OCI-LY7 (cell line): ENCODE results near the gene BBS9. TPM values are rescaled to one million over a fixed set of nuclear protein-coding genes. Genes with fewer than 3 reads are reported as not detected.

ENCODE experiments used
- BruUV-seq: library from RNA; stranded (reverse); fragments of 400-500 nt; replicated peaks from 2 replicates; lab custom pipeline; 2021; lab: Mats Ljungman, UMichigan
- CTCF ChIA-PET: fragments of 300-600 bp; sonication (Branson Sonifier 250); formaldehyde crosslinking; loops from one replicate; lab custom pipeline; 2022; ENCODE audit warnings: antibody characterized with exemption; ENCODE audit not compliant: unreplicated experiment; lab: Charles Lee
- POLR2A ChIA-PET: fragments of 300-600 bp; sonication (Branson Sonifier 250); formaldehyde crosslinking; loops from one replicate; lab custom pipeline; 2022; ENCODE audit warnings: antibody characterized with exemption; lab: Charles Lee
- DNase-seq: peaks from one replicate; pipeline ENCODE4 v3.0.0-alpha.2; 2015; ENCODE audit warnings: low spot score
- H2AFZ ChIP-seq: fragments of 200-600 bp; sonication (generic), shearing (Covaris generic); 2 replicates; pipeline ENCODE4 v1.6.1; 2014; ENCODE audit warnings: mild to moderate bottlenecking, antibody characterized with exemption, low read length, moderate library complexity
- H3K27ac ChIP-seq: fragments of 200-600 bp; sonication (generic); 2 replicates; pipeline ENCODE4 v1.5.1; 2014; ENCODE audit warnings: mixed run types, low read depth, mild to moderate bottlenecking, moderate library complexity, low read length, inconsistent platforms; ENCODE audit not compliant: poor library complexity, severe bottlenecking
- H3K36me3 ChIP-seq: fragments of 200-600 bp; sonication (generic); 2 replicates; pipeline ENCODE4 v1.6.1; 2014; ENCODE audit warnings: mild to moderate bottlenecking, antibody characterized with exemption, low read length, moderate library complexity, mixed read lengths; ENCODE audit not compliant: insufficient read depth
- H3K4me1 ChIP-seq: fragments of 200-600 bp; sonication (generic); 2 replicates; pipeline ENCODE4 v1.5.1; 2014; ENCODE audit warnings: mild to moderate bottlenecking, low read length; ENCODE audit not compliant: insufficient read depth, poor library complexity, severe bottlenecking
- H3K4me2 ChIP-seq: fragments of 200-600 bp; sonication (generic); 2 replicates; pipeline ENCODE4 v1.6.1; 2014; ENCODE audit warnings: mild to moderate bottlenecking, low read length
- H3K4me3 ChIP-seq: fragments of 200-600 bp; sonication (generic); 2 replicates; pipeline ENCODE4 v1.5.1; 2014; ENCODE audit warnings: mild to moderate bottlenecking, low read depth, low read length; ENCODE audit not compliant: poor library complexity, severe bottlenecking
- H3K79me2 ChIP-seq: fragments of 200-600 bp; sonication (generic); 2 replicates; pipeline ENCODE4 v1.6.1; 2016; ENCODE audit warnings: low read depth, mild to moderate bottlenecking, low read length, moderate library complexity, mixed read lengths; ENCODE audit not compliant: insufficient read depth
- H3K9me2 ChIP-seq: fragments of 200-600 bp; sonication (generic); 2 replicates; pipeline ENCODE4 v1.6.1; 2016; ENCODE audit warnings: mild to moderate bottlenecking, low read length, mixed read lengths; ENCODE audit not compliant: insufficient read depth
- H3K9me3 ChIP-seq: fragments of 200-600 bp; sonication (generic); 2 replicates; pipeline ENCODE4 v1.6.1; 2014; ENCODE audit warnings: mild to moderate bottlenecking, mixed run types, low read length, mixed read lengths
- H4K20me1 ChIP-seq: fragments of 200-600 bp; sonication (generic); 2 replicates; pipeline ENCODE4 v1.6.1; 2014; ENCODE audit warnings: mild to moderate bottlenecking, antibody characterized with exemption, low read length, moderate library complexity, mixed read lengths; ENCODE audit not compliant: insufficient read depth
- CTCF ChIP-seq: fragments of 200-600 bp; sonication (generic); conservative IDR thresholded peaks from 2 replicates; pipeline ENCODE4 v1.5.1; 2014; ENCODE audit warnings: mild to moderate bottlenecking, antibody characterized with exemption, low read length, moderate library complexity, mixed read lengths
- EZH2phosphoT487 ChIP-seq: fragments of 200-600 bp; sonication (generic); IDR thresholded peaks from 2 replicates; pipeline ENCODE4 v1.6.1; 2018; ENCODE audit warnings: low read depth, borderline replicate concordance, mild to moderate bottlenecking, mixed run types, antibody characterized with exemption, low read length, moderate library complexity, mixed read lengths
- intact Hi-C: fragments of 100-400 bp; cut with micrococcal nuclease; formaldehyde crosslinking; loops from one replicate; pipeline ENCODE4 v1.10.0; 2022; ENCODE audit not compliant: unreplicated experiment
- total RNA-seq, 2 experiments: library from RNA; depleted of rRNA in 1 of 2; stranded (reverse); fragments of >200 nt in 1 of 2; shearing (Covaris generic) in 1 of 2; gene quantifications; 2 replicates each; pipeline ENCODE4 v1.2.3, GENCODE V29; 2014 to 2022

BBS9 gene
- total RNA-seq, 2 experiments from 2014 or later, result 6.8 to 14.8 TPM

DNA sequence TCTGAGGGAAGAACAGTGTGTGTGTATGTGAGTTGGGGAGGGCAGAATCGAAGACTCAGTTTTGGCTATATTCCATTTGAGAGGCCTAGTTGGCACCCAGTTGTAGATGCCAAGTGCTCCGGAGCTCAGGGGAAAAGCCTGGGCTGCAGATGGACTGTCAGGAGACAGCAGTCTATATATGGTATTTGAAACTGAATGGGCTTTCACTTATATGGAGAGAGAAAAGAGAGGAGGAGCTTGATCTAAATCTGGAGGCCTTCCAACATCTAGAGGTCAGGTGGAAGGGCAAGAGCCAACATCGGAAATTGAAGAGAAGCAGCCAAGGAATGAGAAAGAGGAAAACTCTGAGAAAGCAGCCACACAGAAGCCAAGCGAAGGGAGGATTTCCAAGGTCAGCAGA lies 425.2 kb downstream of the BBS9 start:
- CTCF ChIA-PET, result no interaction called here
- Histone ChIP-seq H3K4me1 (no peaks in the 10 kb centered on the region), H4K20me1 (no peaks in the 10 kb centered on the region), H3K79me2 (no peaks in the 10 kb centered on the region), H3K27ac (no peak overlapping the region), H3K4me2 (no peak overlapping the region), H3K9me3 (no peaks in the 10 kb centered on the region), H2AFZ (no peak overlapping the region), H3K36me3 (no peaks in the 10 kb centered on the region), H3K9me2 (no peaks in the 10 kb centered on the region), H3K4me3 (no peak overlapping the region)
- POLR2A ChIA-PET, result no interaction called here
- TF ChIP-seq EZH2phosphoT487, result no peak
- TF ChIP-seq CTCF, result no peak
- DNase-seq, result no peak
- no TSS peak for BruUV-seq
- intact Hi-C loops, result no loop called here

DNA sequence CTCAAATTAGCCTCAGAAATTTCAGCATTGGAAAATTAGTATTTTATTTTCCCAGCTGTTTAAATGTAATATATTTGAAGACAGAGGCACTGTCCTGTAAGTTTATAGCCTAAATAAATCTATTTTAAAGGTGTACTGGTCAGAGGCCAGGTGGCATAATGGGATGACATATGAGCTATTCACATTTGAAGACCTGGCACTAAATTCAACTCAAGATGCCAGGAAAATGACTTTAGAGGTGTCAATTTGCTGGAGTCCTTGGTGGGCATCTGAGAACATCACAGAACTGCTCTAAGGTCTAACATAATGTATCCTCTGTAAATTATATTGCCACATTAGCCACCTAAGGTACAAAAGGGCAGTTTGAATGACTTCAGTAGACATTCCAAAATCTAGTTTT lies 427.1 kb downstream of the BBS9 start:
- H3K27ac ChIP-seq, result no peak overlapping the region
- no peak for DNase-seq
- no peaks in the 10 kb centered on the region for H3K9me2 ChIP-seq
- intact Hi-C loops, result no loop called here
- H3K36me3 ChIP-seq, result no peaks in the 10 kb centered on the region
- H2AFZ ChIP-seq, result no peak overlapping the region
- no peaks in the 10 kb centered on the region for H3K9me3 ChIP-seq
- H4K20me1 ChIP-seq, result no peaks in the 10 kb centered on the region
- H3K4me1 ChIP-seq, result no peaks in the 10 kb centered on the region
- H3K79me2 ChIP-seq, result no peaks in the 10 kb centered on the region
- no peak overlapping the region for H3K4me3 ChIP-seq
- CTCF ChIA-PET, result no interaction called here
- POLR2A ChIA-PET, result no interaction called here
- no peak for TF ChIP-seq CTCF
- TF ChIP-seq EZH2phosphoT487, result no peak
- no peak overlapping the region for H3K4me2 ChIP-seq
- BruUV-seq, result no TSS peak

- no TSS peak for BruUV-seq
- CTCF ChIA-PET, result no interaction called here
Observed at GRCh38 chr7:33558549-33559323, 429.4 kb downstream of the BBS9 start.

More at GRCh38 chr7:33558549-33559323, 429.4 kb downstream of the BBS9 start:
- Histone ChIP-seq H3K4me3 (no peak overlapping the region), H3K27ac (no peak overlapping the region), H3K9me2 (no peaks in the 10 kb centered on the region), H3K79me2 (no peaks in the 10 kb centered on the region), H3K36me3 (no peaks in the 10 kb centered on the region), H3K9me3 (no peaks in the 10 kb centered on the region), H4K20me1 (no peaks in the 10 kb centered on the region), H2AFZ (no peak overlapping the region), H3K4me2 (no peak overlapping the region), H3K4me1 (no peaks in the 10 kb centered on the region)
- POLR2A ChIA-PET, result no interaction called here
- no peak for DNase-seq
- intact Hi-C loops, result no loop called here
- TF ChIP-seq EZH2phosphoT487 (no peak), CTCF (no peak)
